A673 (cell line): ENCODE measurements around the gene ASAP2.

ENCODE experiments used
- CTCF ChIP-seq: fragments of 300-800, 200-600 bp; sonication (generic); conservative IDR thresholded peaks from 2 replicates; pipeline ENCODE4 v1.5.1; 2017; ENCODE audit warnings: low read depth, mild to moderate bottlenecking, antibody characterized with exemption, low read length, moderate library complexity, mixed read lengths
- EZH2 ChIP-seq: fragments of 200-600 bp; sonication (generic); IDR thresholded peaks from 2 replicates; pipeline ENCODE4 v1.6.1; 2017; ENCODE audit warnings: borderline replicate concordance, low read depth, mild to moderate bottlenecking, mixed read lengths, antibody characterized with exemption, low read length; ENCODE audit not compliant: poor library complexity, severe bottlenecking

GRCh38 chr2:9292426-9292825, 85.8 kb downstream of the ASAP2 start:
- no peak for TF ChIP-seq CTCF
- TF ChIP-seq EZH2: no peak
